A549 (cell line): Measurements from ENCODE around the gene SLC17A5. TPM values are rescaled to one million over a fixed set of nuclear protein-coding genes. Genes with fewer than 3 reads are reported as not detected.
"Not testable (repeated sequence)": the region's sequence is repeated elsewhere in the genome, so short reads cannot be mapped to it uniquely, and the experiment has no call there.

Experiments
- ATAC-seq, 2 experiments: fragments of 200-7000 bp in 1 of 2; fragments of >200 bp in 1 of 2; cut with Nextera tagmentation in 1 of 2; cut with Tn5 transposase in 1 of 2; 3 replicates each; pipeline versions ENCODE4 v1.8.0 to v1.9.1; 2018 to 2020; ENCODE audit warnings: mild to moderate bottlenecking in 1 of 2, moderate library complexity in 1 of 2
- CTCF ChIA-PET: fragments of 300-600 bp; sonication (Branson Sonifier 250); formaldehyde crosslinking; extraction: SDS; loops from one replicate; lab custom pipeline; 2021; ENCODE audit warnings: antibody characterized with exemption, inconsistent platforms; lab: Yijun Ruan, JAX
- POLR2A ChIA-PET: fragments of 350-600 bp; formaldehyde crosslinking; extraction: SDS; loops from one replicate; lab custom pipeline; 2021; ENCODE audit warnings: antibody characterized with exemption, inconsistent platforms; lab: Yijun Ruan, JAX
- DNase-seq, 2 experiments: peaks; one replicate each; pipeline versions ENCODE4 v3.0.0 to v3.0.0-alpha.2; 2011 to 2016; ENCODE audit warnings: low read depth in 1 of 2, low spot score in 1 of 2
- FAIRE-seq: peaks from 2 replicates; lab custom pipeline; 2011; peaks lifted over from hg19 to GRCh38; lab: Jason Lieb, UNC
- H3K27ac ChIP-seq, 2 experiments: fragments of >200 bp; sonication (Bioruptor Twin); formaldehyde crosslinking; 3 replicates each; pipeline ENCODE4 v1.5.1; 2016 to 2017
- H3K4me1 ChIP-seq: fragments of >200 bp; sonication (Bioruptor Twin); formaldehyde crosslinking; 3 replicates; pipeline ENCODE4 v1.6.1; 2016
- H3K4me2 ChIP-seq: fragments of >200 bp; sonication (Bioruptor Twin); formaldehyde crosslinking; 3 replicates; pipeline ENCODE4 v1.6.1; 2016
- H3K4me3 ChIP-seq: fragments of >200 bp; sonication (Bioruptor Twin); formaldehyde crosslinking; 3 replicates; pipeline ENCODE4 v1.5.1; 2016
- H3K9me3 ChIP-seq: fragments of >200 bp; sonication (Bioruptor Twin); formaldehyde crosslinking; 3 replicates; pipeline ENCODE4 v1.6.1; 2016
- ATOH8 ChIP-seq: fragments of 250-450 bp; sonication (Bioruptor Pico); IDR thresholded peaks from 2 replicates; pipeline ENCODE4 v1.5.0; 2020; ENCODE audit warnings: low read depth, mild to moderate bottlenecking, moderate library complexity
- CEBPB ChIP-seq, 2 experiments: fragments of >200 bp in 1 of 2; sonication (Bioruptor Twin) in 1 of 2; formaldehyde crosslinking in 1 of 2; IDR thresholded peaks; 2 replicates each; pipeline ENCODE4 v1.6.1; 2012 to 2016
- FOSB ChIP-seq: fragments of 250-450 bp; sonication (Bioruptor Pico); IDR thresholded peaks from 2 replicates; pipeline ENCODE4 v1.5.0; 2020; ENCODE audit warnings: mild to moderate bottlenecking, moderate library complexity
- HMGXB4 ChIP-seq: fragments of 250-450 bp; sonication (Bioruptor Pico); IDR thresholded peaks from 2 replicates; pipeline ENCODE4 v1.5.0; 2021; ENCODE audit warnings: mild to moderate bottlenecking, moderate library complexity, borderline replicate concordance
- HOXB13 ChIP-seq: fragments of 250-450 bp; sonication (Bioruptor Pico); IDR thresholded peaks from 2 replicates; pipeline ENCODE4 v1.5.0; 2020; ENCODE audit warnings: low read depth, mild to moderate bottlenecking, moderate library complexity
- HOXB5 ChIP-seq: fragments of 250-450 bp; sonication (Bioruptor Pico); IDR thresholded peaks from 2 replicates; pipeline ENCODE4 v1.5.0; 2020; ENCODE audit warnings: mild to moderate bottlenecking, moderate library complexity
- MAX ChIP-seq: IDR thresholded peaks from 2 replicates; pipeline ENCODE4 v1.6.1; 2012
- MYC ChIP-seq: IDR thresholded peaks from 2 replicates; pipeline ENCODE4 v1.6.1; 2012; ENCODE audit warnings: mild to moderate bottlenecking, inconsistent platforms, low read length, improper control_type of control experiment, borderline replicate concordance
- PBX3 ChIP-seq: IDR thresholded peaks from 2 replicates; pipeline ENCODE4 v1.6.1; 2012
- PHF8 ChIP-seq: fragments of 200-600 bp; sonication (generic); IDR thresholded peaks from 2 replicates; pipeline ENCODE4 v1.6.1; 2016; ENCODE audit warnings: low read depth, mild to moderate bottlenecking, antibody characterized with exemption, moderate library complexity, borderline replicate concordance
- POLR2A ChIP-seq: IDR thresholded peaks from 2 replicates; pipeline ENCODE4 v1.6.1; 2012; ENCODE audit warnings: mild to moderate bottlenecking, low read length
- RAD21 ChIP-seq, 2 experiments: fragments of >200 bp in 1 of 2; sonication (Bioruptor Twin) in 1 of 2; formaldehyde crosslinking in 1 of 2; IDR thresholded peaks in 1 of 2; conservative IDR thresholded peaks in 1 of 2; 2 replicates in 1 of 2; 3 replicates in 1 of 2; pipeline ENCODE4 v1.6.1; 2012 to 2018; ENCODE audit warnings: inconsistent platforms in 1 of 2
- RCOR1 ChIP-seq: fragments of 150-350 bp; IDR thresholded peaks from 2 replicates; pipeline ENCODE4 v1.6.1; 2014; ENCODE audit warnings: antibody characterized with exemption, low read length, low read depth
- SREBF2 ChIP-seq: fragments of 450-650 bp; IDR thresholded peaks from 2 replicates; pipeline ENCODE4 v1.6.1; 2014; ENCODE audit warnings: mild to moderate bottlenecking, moderate library complexity
- TFCP2L1 ChIP-seq: fragments of 250-450 bp; sonication (Bioruptor Pico); IDR thresholded peaks from 2 replicates; pipeline ENCODE4 v1.5.0; 2021; ENCODE audit warnings: mild to moderate bottlenecking
- ZC3H11A ChIP-seq: fragments of 450-650 bp; IDR thresholded peaks from 2 replicates; pipeline ENCODE4 v1.6.1; 2014; ENCODE audit warnings: antibody characterized with exemption, mild to moderate bottlenecking
- ZNF302 ChIP-seq: fragments of 250-450 bp; sonication (Bioruptor Pico); IDR thresholded peaks from 2 replicates; pipeline ENCODE4 v1.9.0; 2021; ENCODE audit warnings: inconsistent platforms, mild to moderate bottlenecking, moderate library complexity
- ZSCAN20 ChIP-seq: fragments of 250-450 bp; sonication (Bioruptor Pico); IDR thresholded peaks from 2 replicates; pipeline ENCODE4 v1.8.0; 2022; ENCODE audit warnings: mild to moderate bottlenecking, moderate library complexity
- WGBS: methylation state at CpG from one replicate; pipeline ENCODE4 v1.1.6; 2017; ENCODE audit errors: missing lambda C conversion rate; 5-methylcytosine and 5-hydroxymethylcytosine counted together
- polyA plus RNA-seq, 4 experiments: library from polyadenylated mRNA; depleted of rRNA in 3 of 4; stranded (reverse); fragments of >200 nt; fragmentation: RNase III in 1 of 4; extraction: RNeasy Plus Mini Kit Qiagen cat#74134 plus additional on column Dnase treatment in 1 of 4; gene quantifications; 2 replicates in 3 of 4; 3 replicates in 1 of 4; pipeline ENCODE4 v1.2.3, GENCODE V29; 2011 to 2017

The SLC17A5 gene
- polyA plus RNA-seq, 2 of the 4 experiments (the other 2 are of a cell fraction), result 10.0 to 10.6 TPM

GRCh38 chr6:73688351-73688750, 34.6 kb upstream of the SLC17A5 start (continued):
- TF ChIP-seq PHF8 (no peak), ZNF302 (no peak)

- H3K9me3 ChIP-seq, FAIRE-seq, POLR2A ChIA-PET, H3K4me2 ChIP-seq, H3K4me3 ChIP-seq, H3K4me1 ChIP-seq, ATAC-seq, DNase-seq, H3K27ac ChIP-seq: not testable (repeated sequence)
- CTCF ChIA-PET, result interaction anchor here (1.5 to 4.1 kb wide), 2 partner anchors 17 to 49 kb away, joined by 4 to 22 read pairs; no protein-coding TSS in a partner anchor
- WGBS, result 41% methylated on average over 2 of the region's 2 CpGs
Measured at GRCh38 chr6:73683574-73683973, 29.8 kb upstream of the SLC17A5 start.

GRCh38 chr6:73680289-73680918, 26.6 kb upstream of the SLC17A5 start:
- ChIA-PET POLR2A (no interaction called here), CTCF (interaction anchor here (1.7 to 4.1 kb wide), 2 partner anchors 52 to 1530 kb away, joined by 4 to 22 read pairs; no protein-coding TSS in a partner anchor)
- 58% methylated on average over 5 of the region's 5 CpGs for WGBS
- H3K4me3 ChIP-seq, result no peak overlapping the region
- 0 out of 3 replicates have a peak, but pooled peaks cover 3% of the 10 kb centered on the region for H3K4me1 ChIP-seq
- FAIRE-seq (no peak), DNase-seq (no peak), ATAC-seq (no peak; a peak in 1 of 6 replicates)
- peak overlapping the region; percentile 21; the same call in 2 of the 3 replicates for H3K4me2 ChIP-seq
- TF ChIP-seq SREBF2, result no peak
- TF ChIP-seq CEBPB (IDR thresholded peaks at IDR 0.05), result no peak
- no peak for TF ChIP-seq RCOR1
- no peak for TF ChIP-seq ATOH8 (CRISPR knock-in tag)
- no peak for TF ChIP-seq HOXB5 (CRISPR knock-in tag)
- no peak for TF ChIP-seq RAD21 (conservative IDR thresholded peaks at IDR 0.05 in 1 of 2, IDR thresholded peaks at IDR 0.05 in 1 of 2)
- TF ChIP-seq PBX3, result no peak
- no peak for TF ChIP-seq HMGXB4 (CRISPR knock-in tag)
- no peak for TF ChIP-seq MYC
- no peak for TF ChIP-seq HOXB13
- no peak for TF ChIP-seq POLR2A
- TF ChIP-seq MAX, result no peak
- no peak for TF ChIP-seq ZSCAN20 (CRISPR knock-in tag)
- TF ChIP-seq FOSB (CRISPR knock-in tag), result no peak
- TF ChIP-seq TFCP2L1 (CRISPR knock-in tag), result no peak
- no peak for TF ChIP-seq ZC3H11A
- H3K27ac ChIP-seq, result no peak overlapping the region
- no peaks in the 10 kb centered on the region for H3K9me3 ChIP-seq

GRCh38 chr6:73679846-73680245, 26.1 kb upstream of the SLC17A5 start:
- H3K4me2 ChIP-seq, H3K4me1 ChIP-seq, POLR2A ChIA-PET, ATAC-seq, FAIRE-seq, H3K9me3 ChIP-seq, H3K4me3 ChIP-seq, H3K27ac ChIP-seq, DNase-seq: not testable (repeated sequence)
- WGBS, result 61% methylated on average over 5 of the region's 5 CpGs
- CTCF ChIA-PET, result interaction anchor here (1.7 to 4.1 kb wide), 2 partner anchors 53 to 1530 kb away, joined by 4 to 22 read pairs; no protein-coding TSS in a partner anchor
